Measurements from ENCODE around the gene TFF3. TPM values are rescaled to one million over a fixed set of nuclear protein-coding genes. Genes with fewer than 3 reads are reported as not detected.

TFF3 gene
- total and polyA plus RNA-seq, 2 of the 4 experiments (the other 2 are of a cell fraction) = not detected

DNA sequence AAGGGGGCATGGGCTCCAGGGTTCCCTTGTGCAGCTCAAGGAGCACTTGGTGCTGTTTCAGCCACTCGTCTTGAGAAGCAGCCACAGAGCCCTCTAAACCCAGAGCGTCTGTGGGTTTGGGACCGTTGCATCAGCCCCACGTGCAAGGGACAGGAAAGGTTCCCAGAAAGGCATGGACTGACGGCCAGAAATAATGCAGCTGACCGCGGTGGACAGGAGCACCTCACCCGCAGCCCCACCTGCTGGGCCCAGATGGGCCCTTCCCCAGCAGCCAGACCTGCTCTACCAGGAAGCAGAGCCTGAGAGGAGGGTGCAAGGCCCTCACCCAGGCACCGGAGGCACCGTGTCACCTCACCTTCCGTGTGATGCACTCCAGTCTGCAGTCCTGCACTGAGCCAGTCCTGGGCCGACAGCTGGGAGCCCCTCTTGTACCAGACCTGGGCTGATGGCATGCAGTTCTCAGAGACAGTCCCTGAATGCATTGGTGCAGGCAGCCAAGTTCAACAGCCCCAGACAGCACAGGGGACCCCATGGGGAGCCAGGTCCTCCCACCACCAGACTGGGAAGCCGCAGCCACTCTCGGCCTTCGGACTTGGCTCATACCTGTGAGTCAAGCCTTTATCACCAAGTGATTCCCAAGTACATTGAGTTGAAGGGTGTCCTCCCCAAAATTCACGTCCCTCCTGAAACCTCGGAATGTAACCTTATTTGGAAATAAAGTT, 4.8 kb upstream of the TFF3 start:
- Histone ChIP-seq H2BK120ac (ENCODE audit: low read depth, low read length) (no peak overlapping the region), H2AFZ (replicated peaks; ENCODE audit: low read length, poor library complexity) (no peak overlapping the region), H3K4me2 (ENCODE audit: low read depth, low read length) (no peak overlapping the region), H3K14ac (replicated peaks; ENCODE audit: low read depth, low read length) (no peak overlapping the region), H3K36me3 (ENCODE audit: control insufficient read depth, insufficient read depth, low read length) (no peaks in the 10 kb centered on the region), H3K56ac (ENCODE audit: extremely low read depth, insufficient read depth, low read length) (no peak overlapping the region), H2BK20ac (ENCODE audit: low read depth, low read length) (no peak overlapping the region), H4K20me1 (ENCODE audit: insufficient read depth, low read length) (no peaks in the 10 kb centered on the region; the same call in 1 of the 2 replicates), H3K79me1 (ENCODE audit: low read depth in 1 of 2, low read length in 2 of 2) (no peaks in the 10 kb centered on the region), H2AK9ac (replicated peaks; ENCODE audit: low read depth, low read length, poor library complexity) (no peak overlapping the region), H4K5ac (ENCODE audit: low read depth, low read length) (no peak overlapping the region), H3K4ac (ENCODE audit: low read depth, low read length) (no peak overlapping the region), H3K4me1 (ENCODE audit: control insufficient read depth, insufficient read depth, low read length) (no peaks in the 10 kb centered on the region), H3K9me1 (ENCODE audit: insufficient read depth, low read length) (no peaks in the 10 kb centered on the region), H2BK5ac (ENCODE audit: low read depth, low read length, poor library complexity, severe bottlenecking) (no peak overlapping the region), H3K27me3 (ENCODE audit: control insufficient read depth, insufficient read depth, low read length) (peaks cover 31% of the 10 kb centered on the region), H4K8ac (ENCODE audit: low read depth in 2 of 2, low read length in 2 of 2) (no peak overlapping the region), H3K23ac (ENCODE audit: low read depth, low read length) (no peak overlapping the region), H2AK5ac (ENCODE audit: low read depth, low read length) (no peak overlapping the region), H3K27ac (ENCODE audit: insufficient read depth, low read length) (no peak overlapping the region), H3K9me3 (ENCODE audit: control insufficient read depth, insufficient read depth, low read length) (no peaks in the 10 kb centered on the region), H2BK15ac (ENCODE audit: low read depth, low read length) (no peak overlapping the region), H3K9ac (ENCODE audit: low read depth, low read length) (no peak overlapping the region), H4K91ac (ENCODE audit: insufficient read depth, low read depth, low read length) (no peak overlapping the region), H3K18ac (ENCODE audit: low read depth, low read length) (no peak overlapping the region), H3K4me3 (ENCODE audit: insufficient read depth, low read depth, low read length) (no peak overlapping the region)
- ChIA-PET POLR2A (ENCODE audit: unreplicated experiment) (no interaction called here), CTCF (interaction anchor here (0.6 kb wide), 1 partner anchor 13 kb away, joined by 3 read pairs; no protein-coding TSS in a partner anchor)
- dilution Hi-C loops (cut with HindIII; ENCODE audit: low sequenced_read_pairs, unreplicated experiment) = no loop called here
- WGBS, 2 experiments (ENCODE audit: extremely low coverage in 2 of 2, insufficient read length in 1 of 2) = 58% methylated on average over 8 of the region's 17 CpGs; no CpG with 5 or more reads in 1 of the 2 experiments
- TF ChIP-seq, protein P1, sequence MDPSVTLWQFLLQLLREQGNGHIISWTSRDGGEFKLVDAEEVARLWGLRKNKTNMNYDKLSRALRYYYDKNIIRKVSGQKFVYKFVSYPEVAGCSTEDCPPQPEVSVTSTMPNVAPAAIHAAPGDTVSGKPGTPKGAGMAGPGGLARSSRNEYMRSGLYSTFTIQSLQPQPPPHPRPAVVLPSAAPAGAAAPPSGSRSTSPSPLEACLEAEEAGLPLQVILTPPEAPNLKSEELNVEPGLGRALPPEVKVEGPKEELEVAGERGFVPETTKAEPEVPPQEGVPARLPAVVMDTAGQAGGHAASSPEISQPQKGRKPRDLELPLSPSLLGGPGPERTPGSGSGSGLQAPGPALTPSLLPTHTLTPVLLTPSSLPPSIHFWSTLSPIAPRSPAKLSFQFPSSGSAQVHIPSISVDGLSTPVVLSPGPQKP (IDR thresholded peaks at IDR 0.05; ENCODE audit: borderline replicate concordance, low read depth, low read length) = no peak
- TF ChIP-seq CEBPB (IDR thresholded peaks at IDR 0.05; ENCODE audit: low read depth, low read length) (no peak), RAD21 (IDR thresholded peaks at IDR 0.05; ENCODE audit: low read length) (no peak), RFX5 (IDR thresholded peaks at IDR 0.05; ENCODE audit: low read depth, low read length) (no peak), SMC3 (IDR thresholded peaks at IDR 0.05; ENCODE audit: low read depth, low read length) (no peak), BHLHE40 (IDR thresholded peaks at IDR 0.05; ENCODE audit: low read depth, low read length) (no peak), MAFK (IDR thresholded peaks at IDR 0.05; ENCODE audit: low read depth, low read length) (no peak), CHD1 (IDR thresholded peaks at IDR 0.05; ENCODE audit: low read depth, low read length) (no peak), MAZ (IDR thresholded peaks at IDR 0.05; ENCODE audit: borderline replicate concordance, low read depth, low read length) (no peak), RCOR1 (IDR thresholded peaks at IDR 0.05; ENCODE audit: insufficient replicate concordance, low read length) (no peak), FOS (IDR thresholded peaks at IDR 0.05; ENCODE audit: low read depth, low read length) (no peak), POLR2A (IDR thresholded peaks at IDR 0.05; ENCODE audit: low read depth, low read length) (no peak), MXI1 (IDR thresholded peaks at IDR 0.05; ENCODE audit: borderline replicate concordance, low read depth, low read length) (no peak)
- TF ChIP-seq, protein P2, sequence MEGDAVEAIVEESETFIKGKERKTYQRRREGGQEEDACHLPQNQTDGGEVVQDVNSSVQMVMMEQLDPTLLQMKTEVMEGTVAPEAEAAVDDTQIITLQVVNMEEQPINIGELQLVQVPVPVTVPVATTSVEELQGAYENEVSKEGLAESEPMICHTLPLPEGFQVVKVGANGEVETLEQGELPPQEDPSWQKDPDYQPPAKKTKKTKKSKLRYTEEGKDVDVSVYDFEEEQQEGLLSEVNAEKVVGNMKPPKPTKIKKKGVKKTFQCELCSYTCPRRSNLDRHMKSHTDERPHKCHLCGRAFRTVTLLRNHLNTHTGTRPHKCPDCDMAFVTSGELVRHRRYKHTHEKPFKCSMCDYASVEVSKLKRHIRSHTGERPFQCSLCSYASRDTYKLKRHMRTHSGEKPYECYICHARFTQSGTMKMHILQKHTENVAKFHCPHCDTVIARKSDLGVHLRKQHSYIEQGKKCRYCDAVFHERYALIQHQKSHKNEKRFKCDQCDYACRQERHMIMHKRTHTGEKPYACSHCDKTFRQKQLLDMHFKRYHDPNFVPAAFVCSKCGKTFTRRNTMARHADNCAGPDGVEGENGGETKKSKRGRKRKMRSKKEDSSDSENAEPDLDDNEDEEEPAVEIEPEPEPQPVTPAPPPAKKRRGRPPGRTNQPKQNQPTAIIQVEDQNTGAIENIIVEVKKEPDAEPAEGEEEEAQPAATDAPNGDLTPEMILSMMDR (conservative IDR thresholded peaks at IDR 0.05; ENCODE audit: low read depth, low read length) = no peak
- no peak for ATAC-seq (ENCODE audit: low read depth)
- BruUV-seq (replicated peaks) = no TSS peak
- in situ Hi-C loops (cut with MboI; ENCODE audit: low sequenced_read_pairs) = no loop called here
- DNase-seq = no peak
- intact Hi-C loops (cut with micrococcal nuclease) = no loop called here
